Right atrium auricular region (tissue), 2 donors: Measurements from ENCODE around the gene TMC4. TPM values are rescaled to one million over a fixed set of nuclear protein-coding genes. Genes with fewer than 3 reads are reported as not detected.

Source experiments
- DNase-seq: peaks from one replicate; pipeline ENCODE4 v3.0.0-alpha.2; 2019; ENCODE audit warnings: low spot score
- H3K27ac ChIP-seq, 2 donors: fragments of 200-600 bp; sonication (generic); 1 replicate in 1 of 2; 2 replicates in 1 of 2; pipeline ENCODE4 v1.5.1; 2016 to 2019
- H3K27me3 ChIP-seq, 2 donors: fragments of 200-600 bp; sonication (generic); one replicate each; pipeline versions ENCODE4 v1.5.1 to v1.6.0; 2017 to 2019
- H3K36me3 ChIP-seq: fragments of 200-600 bp; sonication (generic); one replicate; pipeline ENCODE4 v1.5.1; 2016
- H3K4me1 ChIP-seq, 2 donors: fragments of 200-600 bp; sonication (generic); one replicate each; pipeline versions ENCODE4 v1.5.1 to v1.6.0; 2017 to 2019
- H3K4me3 ChIP-seq, 2 donors: fragments of 200-600 bp; sonication (generic); 1 replicate in 1 of 2; 2 replicates in 1 of 2; pipeline ENCODE4 v1.5.1; 2017 to 2019; ENCODE audit warnings: mild to moderate bottlenecking in 1 of 2, moderate library complexity in 1 of 2
- H3K9me3 ChIP-seq, 2 donors: fragments of 200-600 bp; sonication (generic); one replicate each; pipeline ENCODE4 v1.5.1; 2019
- CTCF ChIP-seq, 2 donors: fragments of 200-600 bp; sonication (generic); IDR thresholded peaks; one replicate each; pipeline ENCODE4 v1.5.1; 2019; ENCODE audit warnings: antibody characterized with exemption in 2 of 2
- total RNA-seq, 2 donors: library from RNA; depleted of rRNA; stranded (reverse); fragments of >200 nt; gene quantifications; one replicate each; pipeline ENCODE4 v1.1.0, GENCODE V29; 2016

TMC4 gene
- total RNA-seq, 2 donors from 2014 or later, result 1.7 to 2.8 TPM

- peaks cover 99% of the 10 kb centered on the region for H3K36me3 ChIP-seq
- no peak for TF ChIP-seq CTCF (IDR thresholded peaks at IDR 0.05)
Measured at GRCh38 chr19:54152267-54152666, 20.7 kb downstream of the TMC4 start.

GRCh38 chr19:54151362-54152035 lies 21.5 kb downstream of the TMC4 start:
- Histone ChIP-seq H3K36me3 (peaks cover 99% of the 10 kb centered on the region), H3K4me3 (no peak overlapping the region), H3K9me3 (no peaks in the 10 kb centered on the region), H3K4me1 (peaks cover 0 to 30% of the 10 kb centered on the region in 2 donors), H3K27me3 (no peaks in the 10 kb centered on the region), H3K27ac (no peak overlapping the region)
- no peak for TF ChIP-seq CTCF (IDR thresholded peaks at IDR 0.05)
- no peak for DNase-seq

More at GRCh38 chr19:54152267-54152666, 20.7 kb downstream of the TMC4 start:
- Histone ChIP-seq H3K4me3 (no peak overlapping the region), H3K9me3 (no peaks in the 10 kb centered on the region), H3K27ac (no peak overlapping the region), H3K27me3 (no peaks in the 10 kb centered on the region), H3K4me1 (peaks cover 0 to 22% of the 10 kb centered on the region in 2 donors)
- no peak for DNase-seq

DNA sequence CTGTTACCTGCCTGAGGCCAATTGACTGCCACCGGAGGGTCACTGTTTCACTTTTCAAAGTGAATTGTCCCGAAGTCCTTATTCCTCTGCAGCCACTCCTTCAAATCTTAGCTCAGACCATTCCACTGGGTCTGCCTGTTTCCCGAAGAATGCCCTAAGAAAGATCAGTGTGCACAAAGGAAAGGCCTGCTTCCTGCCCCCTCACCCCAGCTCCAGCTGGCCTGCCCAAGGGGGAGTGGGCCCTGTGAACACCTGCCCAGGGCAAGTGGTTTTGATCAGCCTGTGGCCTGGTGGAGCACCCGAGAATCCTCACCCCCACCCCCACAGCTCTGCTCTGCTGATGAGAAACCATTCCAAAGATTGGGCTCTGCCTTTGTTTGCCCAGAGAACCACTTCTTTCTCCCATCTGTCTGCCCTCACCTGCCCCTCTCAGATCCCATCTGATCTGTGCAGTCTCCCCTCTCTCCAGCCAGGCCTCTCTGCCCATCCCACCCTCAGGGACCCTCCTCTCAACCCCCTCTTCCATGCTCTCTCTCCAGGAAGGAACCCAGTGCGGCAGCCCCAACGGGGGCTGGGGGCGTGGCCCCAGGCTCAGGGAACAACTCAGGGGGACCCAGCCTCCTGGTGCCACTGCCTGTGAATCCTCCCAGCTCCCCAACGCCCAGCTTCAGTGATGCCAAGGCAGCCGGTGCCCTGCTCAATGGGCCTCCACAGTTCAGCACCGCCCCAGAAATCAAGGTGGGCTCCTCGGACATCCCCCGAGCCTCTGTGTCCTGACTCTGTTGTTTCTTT lies 23.7 kb downstream of the TMC4 start:
- TF ChIP-seq CTCF (IDR thresholded peaks at IDR 0.05), result no peak
- Histone ChIP-seq H3K27ac (no peak overlapping the region), H3K36me3 (peaks cover 99% of the 10 kb centered on the region), H3K27me3 (no peaks in the 10 kb centered on the region), H3K4me3 (no peak overlapping the region), H3K4me1 (peaks cover 0 to 30% of the 10 kb centered on the region in 2 donors), H3K9me3 (no peaks in the 10 kb centered on the region)
- DNase-seq, result no peak

DNA sequence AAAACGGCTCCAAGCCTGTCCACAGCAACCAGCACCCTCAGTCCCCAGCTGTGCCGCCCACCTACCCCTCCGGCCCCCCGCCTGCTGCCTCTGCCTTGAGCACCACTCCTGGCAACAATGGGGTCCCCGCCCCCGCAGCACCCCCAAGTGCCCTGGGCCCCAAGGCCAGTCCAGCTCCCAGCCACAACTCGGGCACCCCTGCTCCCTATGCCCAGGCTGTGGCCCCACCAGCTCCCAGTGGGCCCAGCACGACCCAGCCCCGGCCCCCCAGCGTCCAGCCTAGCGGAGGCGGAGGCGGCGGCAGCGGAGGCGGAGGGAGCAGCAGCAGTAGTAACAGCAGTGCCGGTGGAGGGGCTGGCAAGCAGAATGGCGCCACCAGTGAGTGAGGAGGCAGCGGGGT lies 24.8 kb downstream of the TMC4 start:
- DNase-seq, result no peak
- no peaks in the 10 kb centered on the region for H3K9me3 ChIP-seq
- peaks cover 0 to 22% of the 10 kb centered on the region in 2 donors for H3K4me1 ChIP-seq
- peaks cover 99% of the 10 kb centered on the region for H3K36me3 ChIP-seq
- H3K4me3 ChIP-seq, result no peak overlapping the region
- no peaks in the 10 kb centered on the region for H3K27me3 ChIP-seq
- no peak overlapping the region for H3K27ac ChIP-seq
- TF ChIP-seq CTCF (IDR thresholded peaks at IDR 0.05), result no peak

DNA sequence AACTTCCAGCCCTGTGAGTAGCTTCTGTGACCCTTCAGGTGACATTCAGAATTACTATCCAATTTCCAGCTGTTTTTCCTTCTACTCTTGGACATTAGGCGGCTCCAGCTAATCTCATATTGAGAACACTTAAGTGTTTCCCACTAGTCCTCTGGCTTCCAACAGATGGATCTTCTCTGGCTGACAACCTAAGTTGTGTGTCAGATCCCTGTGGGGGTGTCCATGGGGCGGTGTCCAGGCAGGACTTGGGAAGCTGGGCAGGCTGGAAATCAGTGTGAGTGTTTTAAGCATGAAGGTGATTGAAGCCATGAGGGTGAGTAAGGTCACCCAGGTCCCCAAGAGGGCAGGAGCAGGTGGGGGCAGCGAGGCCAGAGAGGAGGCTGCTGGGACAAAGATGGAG lies 25.3 kb downstream of the TMC4 start:
- Histone ChIP-seq H3K36me3 (peaks cover 99% of the 10 kb centered on the region), H3K4me1 (peaks cover 0 to 19% of the 10 kb centered on the region in 2 donors), H3K9me3 (no peaks in the 10 kb centered on the region), H3K27ac (no peak overlapping the region), H3K4me3 (no peak overlapping the region), H3K27me3 (no peaks in the 10 kb centered on the region)
- DNase-seq, result no peak
- TF ChIP-seq CTCF (IDR thresholded peaks at IDR 0.05), result no peak
